ENCODE data around the gene ZNF511. TPM values are rescaled to one million over a fixed set of nuclear protein-coding genes. Genes with fewer than 3 reads are reported as not detected.

Gene ZNF511
- total and polyA plus RNA-seq, 2 of the 4 experiments (the other 2 are of a cell fraction): 13.6 to 32.6 TPM

GRCh38 chr10:133346413-133346812 is 37.7 kb downstream of the ZNF511 start:
- H3K36me3 ChIP-seq (ENCODE audit: control insufficient read depth, insufficient read depth, low read length): no peaks in the 10 kb centered on the region
- no peak overlapping the region for H2AK5ac ChIP-seq (ENCODE audit: low read depth, low read length)
- 58% methylated on average over 7 of the region's 11 CpGs; no CpG with 5 or more reads in 1 of the 2 experiments for WGBS, 2 experiments (ENCODE audit: extremely low coverage in 2 of 2, insufficient read length in 1 of 2)
- ATAC-seq (ENCODE audit: low read depth): no peak
- H3K18ac ChIP-seq (ENCODE audit: low read depth, low read length): no peak overlapping the region
- H2BK5ac ChIP-seq (ENCODE audit: low read depth, low read length, poor library complexity, severe bottlenecking): no peak overlapping the region
- BruUV-seq (replicated peaks): no TSS peak
- H3K4me1 ChIP-seq (ENCODE audit: control insufficient read depth, insufficient read depth, low read length): no peaks in the 10 kb centered on the region
- in situ Hi-C loops (cut with MboI; ENCODE audit: low sequenced_read_pairs) (no loop called here), dilution Hi-C loops (cut with HindIII; ENCODE audit: low sequenced_read_pairs, unreplicated experiment) (no loop called here), intact Hi-C loops (cut with micrococcal nuclease) (no loop called here)
- TF ChIP-seq BHLHE40 (IDR thresholded peaks at IDR 0.05; ENCODE audit: low read depth, low read length): no peak
- no peak for TF ChIP-seq RFX5 (IDR thresholded peaks at IDR 0.05; ENCODE audit: low read depth, low read length)
- no peak for TF ChIP-seq ELK1 (IDR thresholded peaks at IDR 0.05; ENCODE audit: borderline replicate concordance, low read depth, low read length)
- no peak for TF ChIP-seq NFE2L2 (IDR thresholded peaks at IDR 0.05; ENCODE audit: low read depth, low read length)
- no peak for TF ChIP-seq CEBPB (IDR thresholded peaks at IDR 0.05; ENCODE audit: low read depth, low read length)
- TF ChIP-seq USF2 (IDR thresholded peaks at IDR 0.05; ENCODE audit: low read depth, low read length): no peak
- TF ChIP-seq MXI1 (IDR thresholded peaks at IDR 0.05; ENCODE audit: borderline replicate concordance, low read depth, low read length): no peak
- no peak for TF ChIP-seq POLR2A (IDR thresholded peaks at IDR 0.05; ENCODE audit: low read depth, low read length)
- TF ChIP-seq RAD21 (IDR thresholded peaks at IDR 0.05; ENCODE audit: low read length): no peak
- H3K9me1 ChIP-seq (ENCODE audit: insufficient read depth, low read length): 0 out of 2 replicates have a peak, but pooled peaks cover 5% of the 10 kb centered on the region
- no peak overlapping the region for H3K56ac ChIP-seq (ENCODE audit: extremely low read depth, insufficient read depth, low read length)
- ChIA-PET POLR2A (ENCODE audit: unreplicated experiment) (no interaction called here), CTCF (interaction anchor here (0.7 kb wide), 1 partner anchor 166 kb away, joined by 3 read pairs; no protein-coding TSS in a partner anchor)
- DNase-seq: no peak
- H3K4me2 ChIP-seq (ENCODE audit: low read depth, low read length): no peak overlapping the region
- no peak overlapping the region for H3K23ac ChIP-seq (ENCODE audit: low read depth, low read length)
- H4K91ac ChIP-seq (ENCODE audit: insufficient read depth, low read depth, low read length): no peak overlapping the region
- H2BK15ac ChIP-seq (ENCODE audit: low read depth, low read length): no peak overlapping the region
- H3K14ac ChIP-seq (replicated peaks; ENCODE audit: low read depth, low read length): no peak overlapping the region
- no peak overlapping the region for H4K5ac ChIP-seq (ENCODE audit: low read depth, low read length)
- no peak overlapping the region for H3K4ac ChIP-seq (ENCODE audit: low read depth, low read length)
- no peak overlapping the region for H3K27ac ChIP-seq (ENCODE audit: insufficient read depth, low read length)
- no peak overlapping the region for H2BK120ac ChIP-seq (ENCODE audit: low read depth, low read length)
- H2AFZ ChIP-seq (replicated peaks; ENCODE audit: low read length, poor library complexity): no peak overlapping the region
- H2BK20ac ChIP-seq (ENCODE audit: low read depth, low read length): no peak overlapping the region
- H4K20me1 ChIP-seq (ENCODE audit: insufficient read depth, low read length): no peaks in the 10 kb centered on the region
- H2AK9ac ChIP-seq (replicated peaks; ENCODE audit: low read depth, low read length, poor library complexity): no peak overlapping the region
- H3K9me3 ChIP-seq (ENCODE audit: control insufficient read depth, insufficient read depth, low read length): no peaks in the 10 kb centered on the region
- peaks cover 18% of the 10 kb centered on the region for H3K27me3 ChIP-seq (ENCODE audit: control insufficient read depth, insufficient read depth, low read length)
- H3K79me1 ChIP-seq (ENCODE audit: low read depth in 1 of 2, low read length in 2 of 2): no peaks in the 10 kb centered on the region
- no peak overlapping the region for H4K8ac ChIP-seq (ENCODE audit: low read depth in 2 of 2, low read length in 2 of 2)
- H3K9ac ChIP-seq (ENCODE audit: low read depth, low read length): no peak overlapping the region
- H3K4me3 ChIP-seq (ENCODE audit: insufficient read depth, low read depth, low read length): no peak overlapping the region
